ENCODE data around the gene KCNH2. TPM values are rescaled to one million over a fixed set of nuclear protein-coding genes. Genes with fewer than 3 reads are reported as not detected.

KCNH2 gene
- total RNA-seq, 2 experiments from 2014 or later, result 5.8 to 7.5 TPM

GRCh38 chr7:151005566-151005965 lies 27.4 kb upstream of the KCNH2 start:
- no TSS peak for BruUV-seq (replicated peaks)
- TF ChIP-seq CTCF (conservative IDR thresholded peaks at IDR 0.05; ENCODE audit: low read length) (no peak), EZH2phosphoT487 (IDR thresholded peaks at IDR 0.05; ENCODE audit: borderline replicate concordance, low read depth, low read length) (no peak)
- H3K4me2 ChIP-seq (ENCODE audit: low read length), result no peak overlapping the region
- no peak overlapping the region for H3K4me3 ChIP-seq (ENCODE audit: low read depth, low read length, poor library complexity, severe bottlenecking)
- no peak overlapping the region for H2AFZ ChIP-seq (ENCODE audit: low read length)
- H3K36me3 ChIP-seq (ENCODE audit: insufficient read depth, low read length), result no peaks in the 10 kb centered on the region
- peaks cover 7% of the 10 kb centered on the region for H3K4me1 ChIP-seq (ENCODE audit: insufficient read depth, low read length, poor library complexity, severe bottlenecking)
- intact Hi-C loops (cut with micrococcal nuclease; ENCODE audit: unreplicated experiment), result loop anchor here (5.0 kb wide), 1 partner anchor 43 kb away; no protein-coding TSS in a partner anchor
- ChIA-PET POLR2A (no interaction called here), CTCF (ENCODE audit: unreplicated experiment) (no interaction called here)
- H3K27ac ChIP-seq (ENCODE audit: low read depth, low read length, poor library complexity, severe bottlenecking), result no peak overlapping the region
- H3K79me2 ChIP-seq (ENCODE audit: insufficient read depth, low read depth, low read length), result no peaks in the 10 kb centered on the region
- H3K9me3 ChIP-seq (ENCODE audit: low read length), result no peaks in the 10 kb centered on the region
- no peaks in the 10 kb centered on the region for H4K20me1 ChIP-seq (ENCODE audit: insufficient read depth, low read length)
- no peaks in the 10 kb centered on the region for H3K9me2 ChIP-seq (ENCODE audit: insufficient read depth, low read length)
- DNase-seq (ENCODE audit: low spot score), result no peak

GRCh38 chr7:151003572-151003971 lies 25.5 kb upstream of the KCNH2 start:
- Histone ChIP-seq H3K79me2 (ENCODE audit: insufficient read depth, low read depth, low read length) (no peaks in the 10 kb centered on the region), H4K20me1 (ENCODE audit: insufficient read depth, low read length) (no peaks in the 10 kb centered on the region), H2AFZ (ENCODE audit: low read length) (no peak overlapping the region), H3K4me3 (ENCODE audit: low read depth, low read length, poor library complexity, severe bottlenecking) (no peak overlapping the region), H3K36me3 (ENCODE audit: insufficient read depth, low read length) (no peaks in the 10 kb centered on the region), H3K4me1 (ENCODE audit: insufficient read depth, low read length, poor library complexity, severe bottlenecking) (peaks cover 7% of the 10 kb centered on the region), H3K9me3 (ENCODE audit: low read length) (no peaks in the 10 kb centered on the region), H3K4me2 (ENCODE audit: low read length) (no peak overlapping the region), H3K9me2 (ENCODE audit: insufficient read depth, low read length) (no peaks in the 10 kb centered on the region), H3K27ac (ENCODE audit: low read depth, low read length, poor library complexity, severe bottlenecking) (no peak overlapping the region)
- ChIA-PET POLR2A (no interaction called here), CTCF (ENCODE audit: unreplicated experiment) (no interaction called here)
- no TSS peak for BruUV-seq (replicated peaks)
- DNase-seq (ENCODE audit: low spot score), result no peak
- TF ChIP-seq CTCF (conservative IDR thresholded peaks at IDR 0.05; ENCODE audit: low read length) (no peak), EZH2phosphoT487 (IDR thresholded peaks at IDR 0.05; ENCODE audit: borderline replicate concordance, low read depth, low read length) (no peak)
- intact Hi-C loops (cut with micrococcal nuclease; ENCODE audit: unreplicated experiment), result no loop called here

GRCh38 chr7:151001546-151001945 lies 23.4 kb upstream of the KCNH2 start:
- H3K9me3 ChIP-seq (ENCODE audit: low read length), result no peaks in the 10 kb centered on the region
- H2AFZ ChIP-seq (ENCODE audit: low read length), result no peak overlapping the region
- no peak for DNase-seq (ENCODE audit: low spot score)
- TF ChIP-seq CTCF (conservative IDR thresholded peaks at IDR 0.05; ENCODE audit: low read length), result no peak
- TF ChIP-seq EZH2phosphoT487 (IDR thresholded peaks at IDR 0.05; ENCODE audit: borderline replicate concordance, low read depth, low read length), result no peak
- H3K4me2 ChIP-seq (ENCODE audit: low read length), result no peak overlapping the region
- no peak overlapping the region for H3K4me3 ChIP-seq (ENCODE audit: low read depth, low read length, poor library complexity, severe bottlenecking)
- ChIA-PET CTCF (ENCODE audit: unreplicated experiment) (no interaction called here), POLR2A (no interaction called here)
- H3K4me1 ChIP-seq (ENCODE audit: insufficient read depth, low read length, poor library complexity, severe bottlenecking), result peaks cover 8% of the 10 kb centered on the region
- H4K20me1 ChIP-seq (ENCODE audit: insufficient read depth, low read length), result no peaks in the 10 kb centered on the region
- BruUV-seq (replicated peaks), result no TSS peak
- no peak overlapping the region for H3K27ac ChIP-seq (ENCODE audit: low read depth, low read length, poor library complexity, severe bottlenecking)
- no peaks in the 10 kb centered on the region for H3K9me2 ChIP-seq (ENCODE audit: insufficient read depth, low read length)
- no peaks in the 10 kb centered on the region for H3K36me3 ChIP-seq (ENCODE audit: insufficient read depth, low read length)
- intact Hi-C loops (cut with micrococcal nuclease; ENCODE audit: unreplicated experiment), result no loop called here
- no peaks in the 10 kb centered on the region for H3K79me2 ChIP-seq (ENCODE audit: insufficient read depth, low read depth, low read length)
